GM23338 (cell line): ENCODE results near the gene CADPS2. TPM values are rescaled to one million over a fixed set of nuclear protein-coding genes. Genes with fewer than 3 reads are reported as not detected.

Experiments used
- ATAC-seq: fragments of 200-7000 bp; cut with Tn5 transposase; 3 replicates; pipeline ENCODE4 v1.9.1; 2020
- DNase-seq: peaks from one replicate; pipeline ENCODE4 v3.0.0-alpha.2; 2015; ENCODE audit warnings: low spot score
- H2AFZ ChIP-seq: fragments of 200-600 bp; sonication (generic); 2 replicates; pipeline ENCODE4 v1.8.0; 2016; ENCODE audit warnings: antibody characterized with exemption, mild to moderate bottlenecking, moderate library complexity
- H3F3A ChIP-seq: fragments of 200-600 bp; sonication (generic); replicated peaks from 2 replicates; pipeline ENCODE4 v1.8.0; 2017; ENCODE audit warnings: antibody characterized with exemption, mixed run types, low read depth
- H3K27ac ChIP-seq: fragments of 200-600 bp; sonication (generic); 2 replicates; pipeline ENCODE4 v1.6.1; 2016; ENCODE audit warnings: low read depth
- H3K27me3 ChIP-seq: fragments of 200-600 bp; sonication (generic); 2 replicates; pipeline ENCODE4 v1.8.0; 2016; ENCODE audit warnings: mild to moderate bottlenecking, mixed run types, moderate library complexity; ENCODE audit not compliant: insufficient read depth
- H3K36me3 ChIP-seq: fragments of 200-600 bp; sonication (generic); 2 replicates; pipeline ENCODE4 v1.8.0; 2016; ENCODE audit warnings: mild to moderate bottlenecking; ENCODE audit not compliant: insufficient read depth
- H3K4me1 ChIP-seq: fragments of 200-600 bp; sonication (generic); 2 replicates; pipeline ENCODE4 v1.8.0; 2016; ENCODE audit warnings: mild to moderate bottlenecking, moderate library complexity; ENCODE audit not compliant: insufficient read depth
- H3K4me2 ChIP-seq: fragments of 200-600 bp; sonication (generic); 2 replicates; pipeline ENCODE4 v1.7.1; 2017; ENCODE audit warnings: mixed run types
- H3K4me3 ChIP-seq: fragments of 200-600 bp; sonication (generic); 2 replicates; pipeline ENCODE4 v1.6.1; 2016; ENCODE audit warnings: mixed run types
- H3K79me2 ChIP-seq: fragments of 200-600 bp; sonication (generic); replicated peaks from 2 replicates; pipeline ENCODE4 v1.8.0; 2017; ENCODE audit warnings: mild to moderate bottlenecking; ENCODE audit not compliant: insufficient read depth
- H3K9me2 ChIP-seq: fragments of 200-600 bp; sonication (generic); 2 replicates; pipeline ENCODE4 v1.8.0; 2017; ENCODE audit not compliant: insufficient read depth
- H4K20me1 ChIP-seq: fragments of 200-600 bp; sonication (generic); replicated peaks from 2 replicates; pipeline ENCODE4 v1.8.0; 2017; ENCODE audit warnings: mild to moderate bottlenecking; ENCODE audit not compliant: insufficient read depth
- H3K27ac Mint-ChIP-seq: 2 replicates; pipeline ENCODE4 v1.8.0; 2020; ENCODE audit warnings: inconsistent platforms, mild to moderate bottlenecking, moderate library complexity, mixed read lengths
- H3K27me3 Mint-ChIP-seq: 3 replicates; pipeline ENCODE4 v1.8.0; 2022; ENCODE audit warnings: low read depth, mild to moderate bottlenecking, moderate library complexity, mixed read lengths, inconsistent platforms; ENCODE audit not compliant: insufficient read depth, poor library complexity
- H3K36me3 Mint-ChIP-seq: 3 replicates; pipeline ENCODE4 v1.8.0; 2021; ENCODE audit warnings: low read depth, mild to moderate bottlenecking, inconsistent platforms, moderate library complexity, mixed read lengths
- H3K4me1 Mint-ChIP-seq: 3 replicates; pipeline ENCODE4 v1.8.0; 2020; ENCODE audit warnings: mild to moderate bottlenecking, inconsistent platforms, mixed read lengths
- H3K4me3 Mint-ChIP-seq: 3 replicates; pipeline ENCODE4 v1.8.0; 2021; ENCODE audit warnings: moderate library complexity, mild to moderate bottlenecking, inconsistent platforms, mixed read lengths
- H3K9me3 Mint-ChIP-seq: 3 replicates; pipeline ENCODE4 v1.8.0; 2020; ENCODE audit warnings: moderate library complexity, mild to moderate bottlenecking, inconsistent platforms, mixed read lengths
- CREB1 ChIP-seq: fragments of 250-450 bp; sonication (Bioruptor Pico); IDR thresholded peaks from 2 replicates; pipeline ENCODE4 v1.5.0; 2020; ENCODE audit warnings: low read depth, mild to moderate bottlenecking, moderate library complexity
- CTCF ChIP-seq, 2 experiments: fragments of 200-600 bp in 1 of 2; sonication (generic) in 1 of 2; conservative IDR thresholded peaks; 2 replicates each; pipeline versions ENCODE4 v1.5.1 to v1.6.1; 2016 to 2017; ENCODE audit warnings: antibody characterized with exemption in 2 of 2, low read depth in 2 of 2, mild to moderate bottlenecking in 2 of 2, moderate library complexity in 1 of 2
- EZH2phosphoT487 ChIP-seq: fragments of 200-600 bp; sonication (generic); IDR thresholded peaks from one replicate; pipeline ENCODE4 v1.8.1; 2018; ENCODE audit warnings: antibody characterized with exemption; ENCODE audit not compliant: unreplicated experiment
- JUNB ChIP-seq: IDR thresholded peaks from one replicate; pipeline ENCODE4 v1.6.1; 2016; ENCODE audit warnings: antibody characterized with exemption; ENCODE audit not compliant: unreplicated experiment
- NANOG ChIP-seq: IDR thresholded peaks from 2 replicates; pipeline ENCODE4 v1.6.1; 2016; ENCODE audit warnings: antibody characterized with exemption, borderline replicate concordance
- POLR2AphosphoS5 ChIP-seq: IDR thresholded peaks from 2 replicates; pipeline ENCODE4 v1.6.1; 2016; ENCODE audit warnings: antibody characterized with exemption, low read depth
- REST ChIP-seq: IDR thresholded peaks from one replicate; pipeline ENCODE4 v1.6.1; 2018; ENCODE audit warnings: antibody characterized with exemption; ENCODE audit not compliant: unreplicated experiment
- ZNF114 ChIP-seq: fragments of 250-450 bp; sonication (Bioruptor Pico); IDR thresholded peaks from 2 replicates; pipeline ENCODE4 v1.5.0; 2020; ENCODE audit warnings: mild to moderate bottlenecking, moderate library complexity
- ZNF331 ChIP-seq: fragments of 250-450 bp; sonication (Bioruptor Pico); IDR thresholded peaks from 2 replicates; pipeline ENCODE4 v1.5.0; 2020; ENCODE audit warnings: low read depth, mild to moderate bottlenecking, moderate library complexity
- ZNF462 ChIP-seq: fragments of 250-450 bp; sonication (Bioruptor Pico); IDR thresholded peaks from 2 replicates; pipeline ENCODE4 v1.5.0; 2020; ENCODE audit warnings: mild to moderate bottlenecking, moderate library complexity
- polyA plus RNA-seq: library from polyadenylated mRNA; unstranded; fragments of >200 nt; fragmentation: Nextera tagmentation; extraction: Ambion mirVana; gene quantifications from 2 replicates; pipeline ENCODE4 v1.2.1, GENCODE V29; 2016
- total RNA-seq: library from RNA; depleted of rRNA; stranded (reverse); fragments of >200 nt; shearing (Covaris generic); gene quantifications from 2 replicates; pipeline ENCODE4 v1.2.3, GENCODE V29; 2014

CADPS2 gene
- total and polyA plus RNA-seq, 2 experiments from 2014 or later = 16.3 to 36.9 TPM

- no peak overlapping the region for H3K4me3 Mint-ChIP-seq
- ATAC-seq (no peak), DNase-seq (no peak)
- H3K4me1 ChIP-seq = peaks cover 8% of the 10 kb centered on the region; the same call in 1 of the 2 replicates
- TF ChIP-seq CREB1 (no peak), EZH2phosphoT487 (no peak), NANOG (no peak), ZNF462 (no peak), ZNF114 (CRISPR knock-in tag) (no peak), REST (no peak), JUNB (no peak), ZNF331 (CRISPR knock-in tag) (no peak), POLR2AphosphoS5 (no peak), CTCF (conservative IDR thresholded peaks at IDR 0.05; ENCODE audit: low read depth in 2 of 2) (no peak)
- no peaks in the 10 kb centered on the region for H4K20me1 ChIP-seq
- no peaks in the 10 kb centered on the region for H3K27me3 Mint-ChIP-seq
- H3K79me2 ChIP-seq = no peaks in the 10 kb centered on the region; the same call in 1 of the 2 replicates
- no peak overlapping the region for H2AFZ ChIP-seq
- H3K9me2 ChIP-seq = no peaks in the 10 kb centered on the region
- no peaks in the 10 kb centered on the region for H3F3A ChIP-seq
- H3K27me3 ChIP-seq = no peaks in the 10 kb centered on the region
- no peak overlapping the region for H3K4me3 ChIP-seq
- peaks cover 27% of the 10 kb centered on the region for H3K4me1 Mint-ChIP-seq
- no peaks in the 10 kb centered on the region for H3K9me3 Mint-ChIP-seq
- H3K27ac Mint-ChIP-seq = no peak overlapping the region
- H3K27ac ChIP-seq = no peak overlapping the region
- H3K36me3 Mint-ChIP-seq = no peaks in the 10 kb centered on the region
- H3K36me3 ChIP-seq = no peaks in the 10 kb centered on the region
- no peak overlapping the region for H3K4me2 ChIP-seq
Observed at GRCh38 chr7:122762071-122762470, 124.2 kb downstream of the CADPS2 start.
